HG02610 (cell line): ENCODE data around the gene DMD.
"Not testable (repeated sequence)": the region's sequence is repeated elsewhere in the genome, so short reads cannot be mapped to it uniquely, and the experiment has no call there.

Source experiments
- ATAC-seq: cut with Tn5 transposase; IDR thresholded peaks from one replicate; pipeline ENCODE4 v1.9.1; 2021; ENCODE audit warnings: mild to moderate bottlenecking, moderate library complexity; ENCODE audit not compliant: unreplicated experiment

Gene DMD

DNA sequence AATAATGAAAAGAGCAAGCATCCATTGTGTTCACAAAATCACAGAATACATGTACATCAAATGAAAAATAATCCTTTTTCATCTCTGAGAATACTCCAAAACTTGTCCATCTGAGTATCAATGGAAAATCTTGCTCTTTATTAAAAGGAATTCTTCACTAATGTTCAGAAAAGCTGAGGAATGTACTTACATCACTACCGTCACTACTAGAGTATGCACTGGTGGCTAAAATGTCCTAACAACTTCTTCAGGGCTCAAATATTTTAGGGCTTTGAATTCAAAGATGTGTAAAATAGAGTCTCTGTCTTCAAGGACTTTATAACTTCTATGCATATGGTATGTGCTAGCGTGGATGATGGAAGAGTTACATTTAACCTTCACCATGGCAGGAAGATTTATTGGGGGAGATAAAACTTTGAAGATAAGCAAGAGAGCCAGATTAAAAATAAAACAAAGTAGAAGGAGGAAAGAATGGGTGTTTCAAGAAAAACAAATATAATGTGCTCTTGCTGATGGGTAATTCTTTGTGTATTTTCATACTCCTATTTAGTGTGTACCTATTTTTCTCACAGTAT is 55.1 kb downstream of the DMD start:
- ATAC-seq, result no peak

DNA sequence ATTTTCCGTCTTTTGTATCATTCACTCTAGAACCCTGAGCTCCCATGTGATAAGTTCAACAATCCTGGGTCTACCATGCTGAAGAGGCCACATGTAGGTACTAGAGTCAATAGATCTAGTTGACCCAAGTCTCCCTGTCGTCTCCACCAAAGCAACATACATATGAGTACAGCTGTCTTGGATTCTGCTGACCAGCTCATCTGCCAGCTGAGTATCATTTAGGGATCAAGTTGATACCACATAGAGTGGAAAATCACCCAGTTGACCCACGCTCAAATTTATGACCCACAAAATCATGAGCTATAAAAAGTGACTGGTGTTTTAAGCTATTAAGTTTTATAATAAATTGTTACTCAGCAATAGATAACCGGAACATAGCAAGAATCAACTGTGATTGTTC is 61.8 kb downstream of the DMD start:
- ATAC-seq, result no peak

- ATAC-seq, result no peak
Measured at GRCh38 chrX:33149085-33149484, 62.3 kb downstream of the DMD start.

DNA sequence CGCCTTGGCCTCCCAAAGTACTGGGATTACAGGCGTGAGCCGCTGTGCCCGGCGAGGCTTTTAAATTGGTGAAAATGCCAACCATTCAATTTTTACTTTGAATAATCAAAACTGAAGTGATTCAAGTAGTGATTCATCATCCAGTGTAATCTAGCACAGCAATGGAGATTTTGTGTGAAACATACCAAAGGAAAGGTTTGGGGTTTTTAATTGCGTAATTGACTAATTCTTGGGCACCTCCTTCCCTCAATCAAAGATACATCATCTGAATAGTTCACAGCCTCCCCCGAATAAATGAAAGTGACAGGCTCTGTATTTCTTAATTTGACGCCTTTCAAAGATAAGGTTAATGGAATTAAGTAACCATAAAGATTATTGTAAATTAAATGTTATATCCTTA is 69.0 kb downstream of the DMD start:
- no peak for ATAC-seq

DNA sequence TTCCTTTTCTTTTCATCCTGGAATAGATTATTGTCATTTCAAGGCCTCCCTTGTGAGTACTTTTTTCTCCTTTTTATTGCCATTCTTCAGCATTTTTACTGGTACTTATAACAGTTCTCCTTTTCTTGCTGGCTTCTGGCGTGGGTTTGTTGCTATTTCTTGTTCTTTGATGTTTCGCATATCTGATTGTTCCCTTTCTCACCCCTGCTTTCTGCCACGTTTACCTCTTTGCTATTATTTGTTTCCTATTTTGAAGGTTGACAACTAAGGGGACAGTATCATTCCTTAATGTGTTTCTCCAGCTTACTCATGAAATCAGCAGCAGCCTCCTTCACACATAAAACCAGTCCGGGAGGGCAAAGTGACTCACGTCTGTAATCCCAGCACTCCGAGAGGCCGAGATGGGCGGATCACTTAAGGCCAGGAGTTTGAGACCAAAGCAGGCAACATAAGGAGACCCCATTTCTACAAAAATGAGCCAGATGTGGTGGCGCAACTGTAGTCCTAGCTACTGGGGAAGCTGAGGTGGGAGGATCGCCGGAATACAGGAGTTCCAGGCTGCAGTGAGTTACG is 72.6 kb downstream of the DMD start:
- no peak for ATAC-seq

- no peak for ATAC-seq
Measured at GRCh38 chrX:33134164-33134563, 77.2 kb downstream of the DMD start.

DNA sequence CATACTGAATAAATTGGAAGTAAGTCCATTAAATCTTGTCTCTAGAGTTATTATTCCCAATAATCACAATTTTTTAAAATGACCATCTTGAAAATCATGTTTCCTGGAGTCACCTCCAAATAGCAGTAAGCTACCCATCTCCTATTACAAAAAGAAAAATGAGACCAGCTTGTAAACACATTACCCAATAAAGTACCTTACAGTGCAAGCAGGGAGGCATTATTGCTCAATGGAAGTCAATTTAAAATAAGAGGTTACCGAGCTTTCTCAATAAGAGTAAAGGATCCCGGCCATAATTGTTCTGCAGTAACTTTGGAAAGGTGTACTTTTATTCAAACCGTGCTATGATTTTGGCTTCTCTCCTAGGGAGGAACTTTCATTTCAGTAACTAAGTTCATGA is 78.0 kb downstream of the DMD start:
- no peak for ATAC-seq

DNA sequence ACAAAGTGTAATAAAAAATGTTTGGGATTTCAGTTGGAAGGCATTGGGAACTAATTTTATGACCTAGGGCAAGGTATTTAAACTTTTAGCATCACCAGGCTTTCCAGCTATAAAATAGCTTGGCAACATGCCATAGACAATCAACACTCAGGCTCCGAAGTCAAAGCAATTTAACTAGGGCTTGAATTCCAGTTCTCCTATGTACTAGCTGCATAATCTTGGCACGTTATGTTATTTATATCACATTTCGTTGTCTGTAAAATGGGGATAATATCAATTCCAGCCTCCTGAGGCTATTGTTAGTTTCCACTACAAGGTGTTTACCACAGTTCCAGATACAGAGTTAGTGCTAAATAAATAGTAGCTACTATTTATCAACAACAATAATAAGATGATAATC is 78.8 kb downstream of the DMD start:
- no peak for ATAC-seq

GRCh38 chrX:33129607-33130006 is 81.7 kb downstream of the DMD start:
- ATAC-seq, result no peak

- ATAC-seq, result no peak
Measured at GRCh38 chrX:33128048-33128805, 83.1 kb downstream of the DMD start.

GRCh38 chrX:33126469-33126868 is 84.9 kb downstream of the DMD start:
- no peak for ATAC-seq

- no peak for ATAC-seq
Measured at GRCh38 chrX:33109858-33110257, 101.5 kb downstream of the DMD start.

DNA sequence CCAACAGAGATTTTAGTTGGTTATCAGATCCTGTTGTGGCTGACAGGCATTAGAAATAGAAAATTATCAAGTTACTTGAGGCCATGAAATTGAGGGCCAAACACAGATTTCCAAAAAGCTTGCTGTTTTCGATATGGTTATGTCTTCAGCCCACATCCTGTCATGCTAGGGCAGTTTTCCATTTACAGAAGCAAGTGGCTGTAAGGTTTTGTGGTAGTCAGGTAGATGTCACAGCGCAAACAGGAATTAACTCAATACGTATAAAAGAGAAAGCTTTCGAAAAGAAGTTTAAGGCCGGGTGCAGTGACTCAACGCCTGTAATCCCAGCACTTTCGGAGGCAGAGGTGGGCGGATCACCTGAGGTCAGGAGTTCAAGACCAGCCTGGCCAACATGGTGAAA is 104.6 kb downstream of the DMD start:
- ATAC-seq, result no peak

GRCh38 chrX:33095079-33095478 is 116.3 kb downstream of the DMD start:
- no peak for ATAC-seq

DNA sequence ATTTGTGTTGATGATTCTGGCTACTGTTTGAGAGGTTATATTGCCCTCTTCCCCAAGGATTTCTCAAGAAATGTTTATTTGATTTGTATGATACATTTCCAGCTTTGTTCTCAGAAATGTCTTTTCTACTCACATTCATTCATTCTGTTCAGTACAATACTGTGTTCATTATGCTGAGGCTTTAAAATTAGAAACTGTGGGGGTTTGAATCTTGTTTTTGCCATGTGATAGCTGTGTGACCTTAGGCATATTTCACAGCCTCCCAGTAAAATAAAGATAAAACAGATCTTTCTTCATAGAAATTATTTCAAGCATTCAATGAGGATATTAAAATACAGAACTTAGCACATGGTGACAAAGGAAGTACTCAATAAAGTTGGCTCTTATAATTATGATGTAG is 123.9 kb downstream of the DMD start:
- no peak for ATAC-seq

GRCh38 chrX:33086886-33087285 is 124.5 kb downstream of the DMD start:
- no peak for ATAC-seq

DNA sequence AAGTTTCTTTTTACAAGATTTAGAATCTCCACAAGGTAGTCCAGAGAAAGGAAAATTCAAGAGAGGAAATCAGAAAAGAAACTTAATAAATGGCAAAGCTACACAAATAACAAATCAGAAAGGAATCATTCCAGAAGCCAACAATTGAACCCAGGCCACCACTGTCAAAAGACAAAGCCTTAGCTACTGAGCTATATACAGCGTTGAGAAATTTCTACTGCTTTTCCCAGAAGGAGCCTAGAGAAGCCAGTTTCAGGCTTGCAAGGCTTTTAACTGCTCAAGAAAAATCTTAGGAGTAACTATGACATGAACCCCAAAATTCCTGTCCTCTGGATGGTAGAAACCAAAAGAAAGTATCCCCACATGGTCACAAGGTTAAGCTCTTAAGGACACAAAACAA is 129.0 kb downstream of the DMD start:
- ATAC-seq, result no peak

DNA sequence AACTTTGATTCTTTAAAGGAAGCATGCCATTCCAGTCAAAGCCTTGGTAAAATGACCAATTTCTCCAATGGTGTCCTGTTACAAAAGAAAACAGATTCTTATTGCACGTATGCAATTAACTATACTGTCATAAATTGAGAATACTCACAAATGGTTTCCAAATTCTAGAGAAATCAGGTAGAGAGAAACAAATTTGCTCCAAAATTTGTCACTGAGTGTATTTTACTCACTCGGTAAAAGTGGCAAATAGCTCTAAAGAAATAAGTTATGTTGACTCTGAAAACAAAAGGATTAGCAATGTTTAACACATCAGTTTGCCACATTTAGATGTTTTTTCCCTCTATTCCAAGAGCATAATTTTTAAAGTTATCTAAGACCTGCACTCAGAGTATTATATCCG is 133.1 kb downstream of the DMD start:
- no peak for ATAC-seq

GRCh38 chrX:33073660-33074059 is 137.7 kb downstream of the DMD start:
- not testable (repeated sequence) for ATAC-seq

DNA sequence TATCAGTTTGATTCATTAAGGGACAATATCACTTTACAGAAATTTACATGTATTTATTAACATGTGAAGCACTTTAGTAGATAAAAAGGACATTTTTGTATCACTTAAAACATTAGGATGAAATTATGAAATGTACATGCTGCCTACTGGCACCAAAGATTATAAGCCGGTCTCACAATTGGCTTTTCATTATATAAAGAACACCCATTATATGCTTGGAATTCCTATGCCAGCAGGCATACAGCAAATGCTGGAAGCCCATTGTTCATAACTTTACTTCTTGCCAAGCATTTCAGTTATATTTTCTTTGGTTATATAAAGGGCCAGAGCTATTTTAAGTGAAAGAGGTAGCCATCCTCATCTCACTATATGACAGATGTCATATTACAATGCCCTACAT is 145.9 kb downstream of the DMD start:
- no peak for ATAC-seq

DNA sequence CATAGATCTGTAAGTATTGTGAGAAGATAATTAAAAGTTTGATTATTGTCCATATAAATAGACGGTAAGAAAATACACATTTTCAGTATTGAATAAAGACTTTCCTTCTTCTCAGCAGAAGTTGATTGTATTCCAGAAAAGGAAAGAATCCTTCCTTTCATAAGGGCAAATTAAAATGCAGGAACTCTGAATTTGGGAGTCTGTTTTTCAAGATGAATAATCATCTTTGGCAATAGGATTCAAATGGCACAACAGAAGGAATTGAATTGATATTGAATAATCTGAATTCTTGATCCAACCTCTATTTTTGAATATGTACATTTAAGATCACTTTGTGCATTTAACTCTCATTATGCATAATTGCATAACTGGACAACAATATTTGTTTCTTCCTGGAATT is 149.3 kb downstream of the DMD start:
- ATAC-seq, result no peak

DNA sequence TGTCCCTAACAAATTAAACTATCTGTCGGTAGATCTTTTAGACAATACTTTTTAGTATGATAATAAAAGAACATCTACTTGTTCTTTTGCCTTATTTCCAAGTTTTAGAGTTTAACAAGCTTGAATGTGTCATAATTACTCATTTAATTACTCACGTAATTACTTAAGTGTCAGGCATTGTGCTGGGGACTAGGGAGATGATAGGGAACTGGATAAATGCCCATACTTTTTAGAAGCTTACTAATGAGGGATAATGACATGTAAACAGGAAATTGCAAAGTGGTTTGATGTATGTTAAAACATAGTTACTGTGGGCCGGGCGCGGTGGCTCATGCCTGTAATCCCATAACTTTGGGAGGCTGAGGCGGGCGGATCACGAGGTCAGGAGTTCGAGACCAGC is 158.3 kb downstream of the DMD start:
- no peak for ATAC-seq

DNA sequence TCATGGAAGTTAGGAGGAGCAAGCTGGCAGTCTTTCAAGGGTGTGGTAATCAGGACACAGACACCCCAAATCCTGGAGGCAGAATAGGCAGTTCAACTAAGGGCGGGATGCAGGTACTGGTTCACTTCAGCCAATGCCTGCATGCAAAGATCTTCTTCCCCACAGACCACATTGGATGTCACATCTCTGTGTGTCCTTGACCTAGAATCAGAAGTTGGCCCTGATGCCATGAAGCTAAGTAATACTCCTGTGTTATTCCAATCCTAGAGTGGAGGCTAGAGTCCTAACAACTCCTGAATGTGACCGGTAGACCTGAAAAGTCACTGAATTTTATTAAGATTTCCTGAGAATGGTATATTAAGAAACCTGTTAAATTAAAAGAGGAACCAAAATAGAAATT is 165.5 kb downstream of the DMD start:
- no peak for ATAC-seq
